ENCODE measurements around the gene ARHGAP8.

Gene ARHGAP8

DNA sequence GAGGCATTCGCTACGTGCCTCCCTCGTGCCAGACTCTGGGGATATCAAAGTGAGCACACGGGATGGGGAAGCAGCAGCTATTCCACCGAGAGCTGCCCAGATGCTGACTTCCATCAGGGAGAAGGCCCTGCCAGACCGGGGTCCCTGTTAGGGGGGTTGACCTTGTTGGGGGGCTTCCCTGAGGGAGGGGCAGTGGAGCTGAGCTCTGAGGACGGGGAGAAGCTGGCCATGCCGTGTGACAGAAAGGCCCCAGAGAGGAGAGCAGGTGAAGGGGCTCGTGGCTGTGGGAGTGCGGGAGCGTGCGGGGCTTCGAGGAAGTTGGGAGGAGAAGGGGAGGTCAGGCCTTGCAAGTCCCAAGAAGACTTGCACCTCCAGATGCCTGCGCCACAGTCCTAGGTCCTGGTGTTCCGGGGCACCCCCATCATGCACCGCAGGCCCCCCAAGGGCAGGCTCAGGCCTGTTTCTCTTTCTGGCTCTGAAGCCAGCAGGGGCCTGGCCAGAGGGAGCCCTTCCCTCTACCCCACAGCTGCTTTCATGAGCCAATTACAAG is 94.4 kb downstream of the ARHGAP8 start:
- TF ChIP-seq POLR2AphosphoS5 (IDR thresholded peaks at IDR 0.05; ENCODE audit: low read depth) (no peak), SPI1 (IDR thresholded peaks at IDR 0.05; ENCODE audit: borderline replicate concordance, low read depth) (no peak), GABPA (IDR thresholded peaks at IDR 0.05; ENCODE audit: low read depth) (no peak)
- TF ChIP-seq, protein P1, sequence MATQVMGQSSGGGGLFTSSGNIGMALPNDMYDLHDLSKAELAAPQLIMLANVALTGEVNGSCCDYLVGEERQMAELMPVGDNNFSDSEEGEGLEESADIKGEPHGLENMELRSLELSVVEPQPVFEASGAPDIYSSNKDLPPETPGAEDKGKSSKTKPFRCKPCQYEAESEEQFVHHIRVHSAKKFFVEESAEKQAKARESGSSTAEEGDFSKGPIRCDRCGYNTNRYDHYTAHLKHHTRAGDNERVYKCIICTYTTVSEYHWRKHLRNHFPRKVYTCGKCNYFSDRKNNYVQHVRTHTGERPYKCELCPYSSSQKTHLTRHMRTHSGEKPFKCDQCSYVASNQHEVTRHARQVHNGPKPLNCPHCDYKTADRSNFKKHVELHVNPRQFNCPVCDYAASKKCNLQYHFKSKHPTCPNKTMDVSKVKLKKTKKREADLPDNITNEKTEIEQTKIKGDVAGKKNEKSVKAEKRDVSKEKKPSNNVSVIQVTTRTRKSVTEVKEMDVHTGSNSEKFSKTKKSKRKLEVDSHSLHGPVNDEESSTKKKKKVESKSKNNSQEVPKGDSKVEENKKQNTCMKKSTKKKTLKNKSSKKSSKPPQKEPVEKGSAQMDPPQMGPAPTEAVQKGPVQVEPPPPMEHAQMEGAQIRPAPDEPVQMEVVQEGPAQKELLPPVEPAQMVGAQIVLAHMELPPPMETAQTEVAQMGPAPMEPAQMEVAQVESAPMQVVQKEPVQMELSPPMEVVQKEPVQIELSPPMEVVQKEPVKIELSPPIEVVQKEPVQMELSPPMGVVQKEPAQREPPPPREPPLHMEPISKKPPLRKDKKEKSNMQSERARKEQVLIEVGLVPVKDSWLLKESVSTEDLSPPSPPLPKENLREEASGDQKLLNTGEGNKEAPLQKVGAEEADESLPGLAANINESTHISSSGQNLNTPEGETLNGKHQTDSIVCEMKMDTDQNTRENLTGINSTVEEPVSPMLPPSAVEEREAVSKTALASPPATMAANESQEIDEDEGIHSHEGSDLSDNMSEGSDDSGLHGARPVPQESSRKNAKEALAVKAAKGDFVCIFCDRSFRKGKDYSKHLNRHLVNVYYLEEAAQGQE (IDR thresholded peaks at IDR 0.05; ENCODE audit: insufficient replicate concordance, low read depth): no peak
- TF ChIP-seq, protein P2, sequence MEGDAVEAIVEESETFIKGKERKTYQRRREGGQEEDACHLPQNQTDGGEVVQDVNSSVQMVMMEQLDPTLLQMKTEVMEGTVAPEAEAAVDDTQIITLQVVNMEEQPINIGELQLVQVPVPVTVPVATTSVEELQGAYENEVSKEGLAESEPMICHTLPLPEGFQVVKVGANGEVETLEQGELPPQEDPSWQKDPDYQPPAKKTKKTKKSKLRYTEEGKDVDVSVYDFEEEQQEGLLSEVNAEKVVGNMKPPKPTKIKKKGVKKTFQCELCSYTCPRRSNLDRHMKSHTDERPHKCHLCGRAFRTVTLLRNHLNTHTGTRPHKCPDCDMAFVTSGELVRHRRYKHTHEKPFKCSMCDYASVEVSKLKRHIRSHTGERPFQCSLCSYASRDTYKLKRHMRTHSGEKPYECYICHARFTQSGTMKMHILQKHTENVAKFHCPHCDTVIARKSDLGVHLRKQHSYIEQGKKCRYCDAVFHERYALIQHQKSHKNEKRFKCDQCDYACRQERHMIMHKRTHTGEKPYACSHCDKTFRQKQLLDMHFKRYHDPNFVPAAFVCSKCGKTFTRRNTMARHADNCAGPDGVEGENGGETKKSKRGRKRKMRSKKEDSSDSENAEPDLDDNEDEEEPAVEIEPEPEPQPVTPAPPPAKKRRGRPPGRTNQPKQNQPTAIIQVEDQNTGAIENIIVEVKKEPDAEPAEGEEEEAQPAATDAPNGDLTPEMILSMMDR (IDR thresholded peaks at IDR 0.05; ENCODE audit: insufficient read depth, low read length): no peak
- Histone ChIP-seq H3K27me3 (ENCODE audit: insufficient read depth, poor library complexity, severe bottlenecking) (no peaks in the 10 kb centered on the region), H3K27ac (replicated peaks) (no peak overlapping the region), H3K4me3 (replicated peaks; ENCODE audit: insufficient read depth, low read length) (no peak overlapping the region)
- DNase-seq (ENCODE audit: low read depth in 1 of 2, low spot score in 1 of 2): no peak

DNA sequence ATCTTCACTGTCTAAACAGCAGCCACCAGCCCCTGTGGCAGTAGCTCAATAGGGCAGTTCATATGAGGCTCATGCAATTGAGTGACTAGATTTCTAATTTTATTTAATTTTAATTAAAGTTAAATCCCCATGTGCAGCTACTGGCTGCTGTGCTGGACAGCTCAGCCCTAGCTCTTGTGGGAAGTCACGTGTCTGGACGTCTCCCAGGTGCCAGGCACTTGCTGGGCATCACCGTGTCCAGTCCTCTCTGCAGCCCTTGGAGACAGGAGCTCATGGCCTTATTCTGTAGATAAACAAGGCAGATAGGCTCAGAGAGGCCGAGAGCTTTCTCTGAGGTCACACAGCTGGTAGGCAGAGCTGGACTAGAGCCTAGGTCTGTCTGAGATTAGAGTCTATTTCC is 95.0 kb downstream of the ARHGAP8 start:
- Histone ChIP-seq H3K4me3 (replicated peaks; ENCODE audit: insufficient read depth, low read length) (no peak overlapping the region), H3K27ac (replicated peaks) (no peak overlapping the region), H3K27me3 (ENCODE audit: insufficient read depth, poor library complexity, severe bottlenecking) (no peaks in the 10 kb centered on the region)
- no peak for DNase-seq (ENCODE audit: low read depth in 1 of 2, low spot score in 1 of 2)
- TF ChIP-seq SPI1 (IDR thresholded peaks at IDR 0.05; ENCODE audit: borderline replicate concordance, low read depth) (no peak), POLR2AphosphoS5 (IDR thresholded peaks at IDR 0.05; ENCODE audit: low read depth) (no peak), GABPA (IDR thresholded peaks at IDR 0.05; ENCODE audit: low read depth) (no peak)
- TF ChIP-seq, protein P2 (IDR thresholded peaks at IDR 0.05; ENCODE audit: insufficient read depth, low read length): no peak
- TF ChIP-seq, protein P1 (IDR thresholded peaks at IDR 0.05; ENCODE audit: insufficient replicate concordance, low read depth): no peak

DNA sequence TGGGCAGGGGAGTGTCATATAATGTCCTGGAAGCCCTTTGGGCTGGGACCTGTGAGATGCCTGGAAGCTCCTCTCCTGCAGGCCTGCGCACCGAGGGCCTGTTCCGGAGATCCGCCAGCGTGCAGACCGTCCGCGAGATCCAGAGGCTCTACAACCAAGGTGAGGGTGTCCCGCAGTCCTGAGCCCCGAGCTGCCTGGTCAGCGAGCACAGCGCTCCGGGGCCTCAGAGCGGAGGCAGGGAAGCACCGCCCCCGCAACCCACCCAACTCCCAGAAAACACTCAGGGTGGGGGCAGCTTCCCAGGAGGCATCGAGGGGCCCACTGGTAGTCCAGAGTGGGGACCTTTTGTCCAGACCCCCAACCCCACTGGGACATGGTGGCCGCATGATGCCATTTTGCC is 95.5 kb downstream of the ARHGAP8 start:
- TF ChIP-seq POLR2AphosphoS5 (IDR thresholded peaks at IDR 0.05; ENCODE audit: low read depth) (no peak), SPI1 (IDR thresholded peaks at IDR 0.05; ENCODE audit: borderline replicate concordance, low read depth) (no peak), GABPA (IDR thresholded peaks at IDR 0.05; ENCODE audit: low read depth) (no peak)
- TF ChIP-seq, protein P1 (IDR thresholded peaks at IDR 0.05; ENCODE audit: insufficient replicate concordance, low read depth): no peak
- TF ChIP-seq, protein P2 (IDR thresholded peaks at IDR 0.05; ENCODE audit: insufficient read depth, low read length): no peak
- no peaks in the 10 kb centered on the region for H3K27me3 ChIP-seq (ENCODE audit: insufficient read depth, poor library complexity, severe bottlenecking)
- DNase-seq (ENCODE audit: low read depth in 1 of 2, low spot score in 1 of 2): no peak
- H3K4me3 ChIP-seq (replicated peaks; ENCODE audit: insufficient read depth, low read length): no peak overlapping the region
- H3K27ac ChIP-seq (replicated peaks): no peak overlapping the region

Data from HL-60 (cell line).